ENCODE data around the gene IL9. TPM values are rescaled to one million over a fixed set of nuclear protein-coding genes. Genes with fewer than 3 reads are reported as not detected.

The IL9 gene
- total and polyA plus RNA-seq, 2 of the 13 experiments (the other 11 are each of a cell fraction or from before 2014, with no cell fraction given): not detected

DNA sequence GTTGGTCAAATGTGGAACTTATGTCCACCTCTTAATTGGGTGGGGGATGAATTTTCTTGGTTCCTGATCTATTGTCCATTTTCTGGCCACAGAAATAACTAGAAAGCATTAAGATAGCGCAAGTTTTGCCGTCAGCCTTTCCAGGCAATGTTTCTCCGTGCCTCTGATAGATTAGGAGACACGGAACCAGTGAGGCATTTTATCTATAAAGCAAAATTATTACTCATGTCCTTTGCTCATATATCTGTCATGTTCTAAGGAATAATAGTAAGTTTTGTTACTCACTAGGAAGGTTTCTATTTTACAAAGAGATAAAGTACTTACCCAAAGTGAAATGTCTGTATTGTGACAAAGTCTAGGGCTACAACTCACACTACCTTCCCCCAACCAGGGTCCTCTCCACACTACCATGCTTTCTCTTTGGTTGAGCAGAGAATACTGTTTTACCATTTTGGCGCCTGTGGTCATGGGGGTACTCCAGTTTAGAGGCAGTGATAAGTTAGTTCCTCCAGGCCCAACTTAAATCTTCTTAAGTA, 19.9 kb upstream of the IL9 start:
- Histone ChIP-seq H2AFZ (ENCODE audit: low read length) (no peak overlapping the region), H3K9me3 (ENCODE audit: low read length) (no peaks in the 10 kb centered on the region), H3K27me3 (ENCODE audit: control insufficient read depth in 1 of 2, insufficient read depth in 2 of 2, low read length in 2 of 2) (peaks cover 2 to 59% of the 10 kb centered on the region in 2 experiments; a peak in 4 of 5 replicates), H3K4me2 (ENCODE audit: low read depth, low read length) (no peak overlapping the region), H3K79me2 (ENCODE audit: insufficient read depth, low read length) (no peaks in the 10 kb centered on the region), H3K9ac (ENCODE audit: insufficient read depth, low read depth, low read length) (no peak overlapping the region), H4K20me1 (ENCODE audit: insufficient read depth, low read length) (no peaks in the 10 kb centered on the region), H3K4me3 (replicated peaks in 1 of 3; ENCODE audit: insufficient read depth in 1 of 3, low read depth in 2 of 3, low read length in 3 of 3) (no peak overlapping the region), H3K36me3 (replicated peaks in 1 of 2; ENCODE audit: control insufficient read depth in 1 of 2, insufficient read depth in 2 of 2, low read length in 2 of 2) (no peaks in the 10 kb centered on the region), H3K27ac (ENCODE audit: extremely low read length, insufficient read depth, low read length) (no peak overlapping the region), H3K4me1 (ENCODE audit: insufficient read depth, low read length) (no peaks in the 10 kb centered on the region)
- in situ Hi-C loops (cut with HindIII; ENCODE audit: extremely low pct_ligation_motif_present, low pct_unique_long_range_greater_than_20kb): no loop called here
- ChIA-PET CTCF (ENCODE audit: low intra/inter-chr PET ratio, low total read pairs) (no interaction called here), POLR2A (no interaction called here)
- intact Hi-C loops (cut with micrococcal nuclease; ENCODE audit: unreplicated experiment): no loop called here
- no peak for DNase-seq (ENCODE audit: low spot score)
- TF ChIP-seq TFAP4 (IDR thresholded peaks at IDR 0.05; ENCODE audit: borderline replicate concordance, low read depth) (no peak), ZNF354B (CRISPR knock-in tag; IDR thresholded peaks at IDR 0.05) (no peak), ZNF839 (CRISPR knock-in tag; IDR thresholded peaks at IDR 0.05; ENCODE audit: borderline replicate concordance) (no peak), HBP1 (CRISPR knock-in tag; IDR thresholded peaks at IDR 0.05; ENCODE audit: low read depth) (no peak), ZNF296 (CRISPR knock-in tag; conservative IDR thresholded peaks at IDR 0.05) (no peak), NR1H2 (CRISPR knock-in tag; IDR thresholded peaks at IDR 0.05; ENCODE audit: borderline replicate concordance, low read depth) (no peak), EEA1 (CRISPR knock-in tag; IDR thresholded peaks at IDR 0.05; ENCODE audit: borderline replicate concordance) (no peak), ZNF850 (CRISPR knock-in tag; conservative IDR thresholded peaks at IDR 0.05) (no peak), ZNF75D (CRISPR knock-in tag; IDR thresholded peaks at IDR 0.05; ENCODE audit: borderline replicate concordance) (no peak), ZNF331 (CRISPR knock-in tag; IDR thresholded peaks at IDR 0.05) (no peak), NR2F1 (CRISPR knock-in tag; IDR thresholded peaks at IDR 0.05) (no peak), NCOA1 (CRISPR knock-in tag; IDR thresholded peaks at IDR 0.05) (no peak), THAP11 (CRISPR knock-in tag; IDR thresholded peaks at IDR 0.05) (no peak), KDM4B (CRISPR knock-in tag; IDR thresholded peaks at IDR 0.05) (no peak)
- TF ChIP-seq, protein P1, sequence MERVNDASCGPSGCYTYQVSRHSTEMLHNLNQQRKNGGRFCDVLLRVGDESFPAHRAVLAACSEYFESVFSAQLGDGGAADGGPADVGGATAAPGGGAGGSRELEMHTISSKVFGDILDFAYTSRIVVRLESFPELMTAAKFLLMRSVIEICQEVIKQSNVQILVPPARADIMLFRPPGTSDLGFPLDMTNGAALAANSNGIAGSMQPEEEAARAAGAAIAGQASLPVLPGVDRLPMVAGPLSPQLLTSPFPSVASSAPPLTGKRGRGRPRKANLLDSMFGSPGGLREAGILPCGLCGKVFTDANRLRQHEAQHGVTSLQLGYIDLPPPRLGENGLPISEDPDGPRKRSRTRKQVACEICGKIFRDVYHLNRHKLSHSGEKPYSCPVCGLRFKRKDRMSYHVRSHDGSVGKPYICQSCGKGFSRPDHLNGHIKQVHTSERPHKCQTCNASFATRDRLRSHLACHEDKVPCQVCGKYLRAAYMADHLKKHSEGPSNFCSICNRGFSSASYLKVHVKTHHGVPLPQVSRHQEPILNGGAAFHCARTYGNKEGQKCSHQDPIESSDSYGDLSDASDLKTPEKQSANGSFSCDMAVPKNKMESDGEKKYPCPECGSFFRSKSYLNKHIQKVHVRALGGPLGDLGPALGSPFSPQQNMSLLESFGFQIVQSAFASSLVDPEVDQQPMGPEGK (CRISPR knock-in tag; IDR thresholded peaks at IDR 0.05): no peak
- ATAC-seq: no peak
- FAIRE-seq: no peak
- BruUV-seq (replicated peaks): no TSS peak
- 45% methylated on average over 5 of the region's 5 CpGs for WGBS (ENCODE audit: low lambda C conversion rate)
